ENCODE results near the gene PSME1. TPM values are rescaled to one million over a fixed set of nuclear protein-coding genes. Genes with fewer than 3 reads are reported as not detected.

PSME1 gene
- total and polyA plus RNA-seq, 2 donors (not counting 3 experiments of a cell fraction or from before 2014, with no cell fraction given): 98.1 to 135 TPM

DNA sequence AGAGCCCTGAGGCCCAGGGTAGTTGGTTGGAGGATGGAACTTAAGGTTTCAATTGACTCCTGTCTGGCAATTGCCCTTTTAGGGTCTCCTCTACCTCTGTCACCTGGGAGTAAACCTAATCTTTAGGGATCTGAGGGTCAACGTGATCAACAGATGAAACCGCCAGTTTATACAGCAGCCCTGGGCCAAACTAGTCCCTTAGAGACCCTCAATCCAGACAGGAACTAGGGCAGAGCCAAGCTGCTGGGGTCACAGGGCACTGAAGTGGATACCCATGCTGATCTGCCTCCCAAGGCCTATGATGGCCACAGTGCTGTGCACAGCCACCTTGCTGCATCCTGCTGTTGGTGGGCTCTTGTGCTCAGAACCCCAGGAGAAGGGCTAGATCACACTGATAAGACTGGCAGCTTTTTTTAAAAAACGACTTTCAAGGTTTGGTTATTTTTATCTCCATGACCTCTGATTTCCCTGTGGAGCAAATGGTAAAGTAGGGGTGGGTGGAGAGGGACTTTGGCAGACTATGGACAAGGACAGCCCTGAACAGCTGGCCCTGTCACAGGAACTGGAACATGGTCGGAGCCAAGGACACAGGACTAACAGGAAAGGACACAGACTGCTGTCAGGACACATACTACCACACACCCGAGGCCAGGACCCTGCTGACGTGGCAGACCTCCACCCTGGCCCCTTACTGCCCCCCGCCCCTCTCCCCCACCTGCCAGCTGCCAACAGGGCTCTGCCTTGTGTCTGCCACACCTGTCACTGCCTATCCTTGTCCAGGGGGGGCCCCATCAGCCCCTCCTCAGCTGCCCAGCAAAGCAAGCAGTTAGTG, 5.1 kb upstream of the PSME1 start:
- no peak overlapping the region for H3K27ac ChIP-seq (ENCODE audit: insufficient read depth, low read depth, low read length)
- no peaks in the 10 kb centered on the region for H3K79me2 ChIP-seq (ENCODE audit: control insufficient read depth, insufficient read depth, low read length)
- TF ChIP-seq POLR2A (IDR thresholded peaks at IDR 0.05; ENCODE audit: low read depth, low read length): no peak
- TF ChIP-seq FOS (IDR thresholded peaks at IDR 0.05; ENCODE audit: borderline replicate concordance, insufficient read depth, low read length): no peak
- no peak for TF ChIP-seq MAX (IDR thresholded peaks at IDR 0.05; ENCODE audit: insufficient read depth, insufficient read length)
- no peak for TF ChIP-seq EZH2 (IDR thresholded peaks at IDR 0.05; ENCODE audit: borderline replicate concordance, low read depth, low read length, severe bottlenecking)
- TF ChIP-seq POLR2AphosphoS5 (IDR thresholded peaks at IDR 0.05; ENCODE audit: insufficient read depth, low read depth, low read length): no peak
- no peak for TF ChIP-seq MYC (IDR thresholded peaks at IDR 0.05; ENCODE audit: low read depth, low read length)
- no peak for TF ChIP-seq CTCF (IDR thresholded peaks at IDR 0.05; ENCODE audit: extremely low read depth in 1 of 2, insufficient read depth in 1 of 2, low read depth in 1 of 2, low read length in 2 of 2)
- TF ChIP-seq JUN (IDR thresholded peaks at IDR 0.05; ENCODE audit: borderline replicate concordance, insufficient read depth, insufficient read length, low read depth): no peak
- no peak for TF ChIP-seq GATA2 (IDR thresholded peaks at IDR 0.05; ENCODE audit: insufficient read depth, insufficient read length, low read depth, low read length)
- POLR2A ChIA-PET: interaction anchor here (0.6 kb wide), 1 partner anchor 16 kb away, joined by 3 read pairs; the partner anchor contains the start of gene PSME2
- no peaks in the 10 kb centered on the region for H3K36me3 ChIP-seq (ENCODE audit: control insufficient read depth in 2 of 2, extremely low read depth in 1 of 2, insufficient read depth in 2 of 2, low read length in 2 of 2)
- FAIRE-seq (no peak), DNase-seq (ENCODE audit: low read depth, low spot score) (no peak)
- no peak overlapping the region for H3K4me2 ChIP-seq (ENCODE audit: insufficient read depth, low read length)
- intact Hi-C loops (cut with micrococcal nuclease): no loop called here
- H3K4me3 ChIP-seq (replicated peaks in 1 of 3; ENCODE audit: insufficient read depth in 1 of 3, low read depth in 1 of 3, low read length in 3 of 3): no peak overlapping the region
- H2AFZ ChIP-seq (ENCODE audit: low read depth, low read length): no peak overlapping the region
- dilution Hi-C loops (cut with MboI; ENCODE audit: extremely low pct_ligation_motif_present, low sequenced_read_pairs): no loop called here
- no peaks in the 10 kb centered on the region for H3K9me3 ChIP-seq (replicated peaks; ENCODE audit: control insufficient read depth, insufficient read depth, low read length)
- no peaks in the 10 kb centered on the region for H3K9me1 ChIP-seq (replicated peaks; ENCODE audit: control insufficient read depth, extremely low read depth, insufficient read depth, low read length)
- H3K27me3 ChIP-seq (ENCODE audit: control insufficient read depth in 2 of 2, insufficient read depth in 2 of 2, low read length in 2 of 2): no peaks in the 10 kb centered on the region
- H4K20me1 ChIP-seq (replicated peaks; ENCODE audit: control insufficient read depth, extremely low read depth, insufficient read depth, low read length): no peaks in the 10 kb centered on the region
- CTCF ChIA-PET: no interaction called here
- BruUV-seq (replicated peaks): no TSS peak
- H3K9ac ChIP-seq (replicated peaks; ENCODE audit: extremely low read depth, insufficient read depth, low read length): no peak overlapping the region
- H3K4me1 ChIP-seq (ENCODE audit: control insufficient read depth, extremely low read depth, insufficient read depth, low read length): peaks cover 4% of the 10 kb centered on the region

All from endothelial cell of umbilical vein (primary cell).